Heart right ventricle (tissue), 16 donors: ENCODE measurements around the gene VTI1A. TPM values are rescaled to one million over a fixed set of nuclear protein-coding genes. Genes with fewer than 3 reads are reported as not detected.

Source experiments
- ATAC-seq, 8 donors: fragments of 200-7000 bp; cut with Tn5 transposase; one replicate each; pipeline ENCODE4 v1.9.1; 2020; ENCODE audit warnings: mild to moderate bottlenecking in 8 of 8, moderate library complexity in 8 of 8, moderate number of reproducible peaks in 1 of 8
- DNase-seq, 2 donors: peaks; one replicate each; pipeline ENCODE4 v3.0.0-alpha.2; 2020
- H3K27ac ChIP-seq, 10 donors: fragments of 200-600 bp; sonication (generic) in 2 of 10; one replicate each; pipeline versions ENCODE4 v1.5.0 to v1.8.0; 2020 to 2022; ENCODE audit warnings: mild to moderate bottlenecking in 3 of 10
- H3K27me3 ChIP-seq, 7 donors: fragments of 200-600 bp; one replicate each; pipeline ENCODE4 v1.8.0; 2021 to 2022; ENCODE audit warnings: mild to moderate bottlenecking in 2 of 7
- H3K36me3 ChIP-seq, 9 donors: fragments of 200-600 bp; sonication (generic) in 1 of 9; one replicate each; pipeline versions ENCODE4 v1.5.0 to v1.8.0; 2020 to 2022; ENCODE audit warnings: mild to moderate bottlenecking in 2 of 9
- H3K4me1 ChIP-seq, 9 donors: fragments of 200-600 bp; sonication (generic) in 1 of 9; one replicate each; pipeline versions ENCODE4 v1.5.0 to v1.8.0; 2020 to 2022; ENCODE audit warnings: mild to moderate bottlenecking in 4 of 9
- H3K4me3 ChIP-seq, 10 donors: fragments of 200-600 bp; sonication (generic) in 2 of 10; one replicate each; pipeline versions ENCODE4 v1.5.0 to v1.8.0; 2020 to 2022; ENCODE audit warnings: mild to moderate bottlenecking in 7 of 10, moderate library complexity in 2 of 10
- H3K9me3 ChIP-seq, 11 donors: fragments of 200-600 bp in 10 of 11; sonication (generic) in 2 of 11; one replicate each; pipeline versions ENCODE4 v1.5.0 to v1.8.0; 2013 to 2022; ENCODE audit warnings: mild to moderate bottlenecking in 2 of 11, control low read depth in 1 of 11, moderate library complexity in 1 of 11
- WGBS, 2 donors: extraction: QIAGEN DNeasy Blood & Tissue Kit; methylation state at CpG; one replicate each; pipeline ENCODE4 v1.1.7; 2013; ENCODE audit warnings: inconsistent platforms in 1 of 2; 5-methylcytosine and 5-hydroxymethylcytosine counted together
- intact Hi-C, 10 donors: fragments of 100-400 bp; cut with DNase I; formaldehyde crosslinking; loops; one replicate each; pipeline versions ENCODE4 v1.11.1 to v1.14.2; 2022
- polyA plus RNA-seq, 2 donors: library from polyadenylated mRNA; stranded (reverse); fragments of 200-250 nt; gene quantifications; one replicate each; pipeline ENCODE4 v1.2.3, GENCODE V29; 2013
- total RNA-seq, 10 donors: library from RNA; stranded (reverse); fragmentation: NEBNext Ultra II Directional in 3 of 10; extraction: Animal tissue kit (Norgen Biotek cat#: 25700) in 3 of 10; gene quantifications; one replicate each; pipeline versions ENCODE4 v1.2.1 to v1.2.4, GENCODE V29; 2021 to 2023
- TF ChIP-seq, protein P1 (sequence below), 9 donors: fragments of 200-600 bp; sonication (generic) in 2 of 9; IDR thresholded peaks; one replicate each; pipeline versions ENCODE4 v1.5.0 to v1.8.0; 2021 to 2022; ENCODE audit warnings: antibody characterized with exemption in 9 of 9, mild to moderate bottlenecking in 5 of 9, moderate library complexity in 1 of 9
- donor health status: Arrhythmogenic right ventricular cardiomyopathy.
- donor health status: ischemic (EF 13 %, LVEDD 7.1; RV severe dilation, severe dysfunction).
- donor health status: healthy with polysubstance abuse.
- donor health status: DM: no; HTN: yes; CAD: no.
- donor health status: DM: no; HTN: no; CAD: no.
- donor health status: ischemic (EF 25% LVEDD 6.9; RV normal size, moderate dysfunction).
- donor health status: ischemic (EF 25% LVEDD 5.7; RV mildly dilated, moderate dysfunction).
- donor health status: healthy.
- donor health status: DM: yes; HTN: yes; CAD: no.
- donor health status: Ischemic cardiomyopathy.
- donor health status: ischemic (EF 35%, LVEDD 5.7; RV mildly dilated, moderate dysfunction).
- donor health status: nonischemic (EF 11% LVEDD 7.7; RV severe dilation, severe dysfunction).
- donor health status: DM: yes; HTN: yes; CAD: no.
- donor health status: PGD.
- donor health status: ischemic (EF 29% LVEDD 5.4; RV normal size, mild dysfunction).
- donor health status: nonischemic (EF 23%, LVEDD 6.1; RV moderate dilation, normal function).

VTI1A gene
- total and polyA plus RNA-seq, 12 donors = 6.2 to 24.5 (median 20.6) TPM

- no peaks in the 10 kb centered on the region for H3K36me3 ChIP-seq
- no peak for DNase-seq
- H3K4me3 ChIP-seq = no peak overlapping the region
- peak in 2 of 8 donors; percentile 31 to 54 for ATAC-seq
- H3K27ac ChIP-seq = no peak overlapping the region
- intact Hi-C loops = no loop called here
- 87 to 89% methylated on average over 27 of the region's 27 CpGs for WGBS, 2 donors
- TF ChIP-seq, protein P1, sequence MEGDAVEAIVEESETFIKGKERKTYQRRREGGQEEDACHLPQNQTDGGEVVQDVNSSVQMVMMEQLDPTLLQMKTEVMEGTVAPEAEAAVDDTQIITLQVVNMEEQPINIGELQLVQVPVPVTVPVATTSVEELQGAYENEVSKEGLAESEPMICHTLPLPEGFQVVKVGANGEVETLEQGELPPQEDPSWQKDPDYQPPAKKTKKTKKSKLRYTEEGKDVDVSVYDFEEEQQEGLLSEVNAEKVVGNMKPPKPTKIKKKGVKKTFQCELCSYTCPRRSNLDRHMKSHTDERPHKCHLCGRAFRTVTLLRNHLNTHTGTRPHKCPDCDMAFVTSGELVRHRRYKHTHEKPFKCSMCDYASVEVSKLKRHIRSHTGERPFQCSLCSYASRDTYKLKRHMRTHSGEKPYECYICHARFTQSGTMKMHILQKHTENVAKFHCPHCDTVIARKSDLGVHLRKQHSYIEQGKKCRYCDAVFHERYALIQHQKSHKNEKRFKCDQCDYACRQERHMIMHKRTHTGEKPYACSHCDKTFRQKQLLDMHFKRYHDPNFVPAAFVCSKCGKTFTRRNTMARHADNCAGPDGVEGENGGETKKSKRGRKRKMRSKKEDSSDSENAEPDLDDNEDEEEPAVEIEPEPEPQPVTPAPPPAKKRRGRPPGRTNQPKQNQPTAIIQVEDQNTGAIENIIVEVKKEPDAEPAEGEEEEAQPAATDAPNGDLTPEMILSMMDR (IDR thresholded peaks at IDR 0.05) = no peak
- H3K9me3 ChIP-seq = peaks cover 0 to 37% (median 21%) of the 10 kb centered on the region in 11 donors
- H3K4me1 ChIP-seq = peaks cover 0 to 22% (median 0%) of the 10 kb centered on the region in 9 donors
- no peaks in the 10 kb centered on the region for H3K27me3 ChIP-seq
Observed at GRCh38 chr10:112844681-112845544, 397.9 kb downstream of the VTI1A start.

DNA sequence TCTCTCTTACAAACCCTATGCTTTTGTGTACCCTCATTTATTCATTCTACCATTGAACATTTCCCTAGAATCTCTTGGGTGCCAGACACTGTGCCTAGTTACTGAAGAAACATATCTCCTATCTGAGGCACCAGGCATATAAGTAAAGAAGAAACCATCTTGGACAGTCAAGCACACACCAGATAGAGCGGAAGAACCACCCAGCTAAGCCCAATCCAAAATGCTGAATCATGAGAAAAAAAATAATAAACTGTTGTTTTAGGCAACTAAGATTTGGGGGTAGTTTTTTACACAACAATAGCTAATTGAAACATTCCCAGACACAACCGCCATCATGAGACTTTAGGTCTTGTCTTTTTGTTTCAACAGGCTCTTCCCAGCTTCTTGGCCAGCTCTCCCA lies 400.8 kb downstream of the VTI1A start:
- DNase-seq (no peak), ATAC-seq (no peak)
- WGBS, 2 donors = 99 to 100% methylated on average over 2 of the region's 2 CpGs
- intact Hi-C loops = no loop called here
- no peaks in the 10 kb centered on the region for H3K27me3 ChIP-seq
- TF ChIP-seq, protein P1 (IDR thresholded peaks at IDR 0.05) = no peak
- peaks cover 0 to 38% (median 0%) of the 10 kb centered on the region in 9 donors for H3K4me1 ChIP-seq
- no peaks in the 10 kb centered on the region for H3K36me3 ChIP-seq
- no peak overlapping the region for H3K27ac ChIP-seq
- no peak overlapping the region for H3K4me3 ChIP-seq
- peaks cover 0 to 32% (median 21%) of the 10 kb centered on the region in 11 donors for H3K9me3 ChIP-seq

GRCh38 chr10:112848228-112848627 lies 401.2 kb downstream of the VTI1A start:
- intact Hi-C loops = no loop called here
- DNase-seq = no peak
- Histone ChIP-seq H3K9me3 (peaks cover 0 to 32% (median 21%) of the 10 kb centered on the region in 11 donors), H3K4me3 (no peak overlapping the region), H3K36me3 (no peaks in the 10 kb centered on the region), H3K4me1 (peaks cover 0 to 37% (median 0%) of the 10 kb centered on the region in 9 donors), H3K27me3 (no peaks in the 10 kb centered on the region), H3K27ac (no peak overlapping the region)
- 79 to 86% methylated on average over 2 of the region's 2 CpGs for WGBS, 2 donors
- TF ChIP-seq, protein P1 (IDR thresholded peaks at IDR 0.05) = no peak
- ATAC-seq = no peak

DNA sequence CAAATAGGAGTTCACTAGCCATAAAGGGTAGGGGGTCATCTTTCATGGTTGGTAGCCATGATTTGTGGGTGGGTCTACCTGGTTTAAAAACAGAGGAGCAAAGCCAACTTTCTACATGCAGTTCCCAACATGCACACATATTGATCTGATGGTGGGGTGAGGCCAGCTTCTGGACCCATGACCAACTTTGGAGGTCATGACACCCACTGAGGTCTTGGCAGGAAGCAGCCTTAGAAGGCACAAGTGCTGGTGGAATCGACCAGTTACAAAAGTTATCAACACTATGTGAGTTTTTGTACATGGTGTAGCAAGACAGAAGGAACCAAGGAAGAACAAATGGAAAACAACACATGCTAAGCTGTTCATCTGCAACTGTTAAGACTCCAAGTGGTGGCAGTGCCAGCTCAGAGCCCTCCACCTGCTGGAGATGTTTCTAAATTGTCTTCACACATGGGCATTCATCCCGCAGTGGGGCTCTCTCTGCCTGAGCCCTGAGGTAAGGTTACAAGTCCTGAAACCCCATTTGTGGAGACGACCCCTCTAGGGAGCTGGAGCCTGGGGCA lies 401.9 kb downstream of the VTI1A start:
- no peak overlapping the region for H3K4me3 ChIP-seq
- intact Hi-C loops = no loop called here

More for the DNA sequence above, 401.9 kb downstream of the VTI1A start:
- no peak overlapping the region for H3K27ac ChIP-seq
- no peak for ATAC-seq
- DNase-seq = no peak
- peaks cover 0 to 29% (median 0%) of the 10 kb centered on the region in 9 donors for H3K4me1 ChIP-seq
- no peaks in the 10 kb centered on the region for H3K36me3 ChIP-seq
- 90 to 91% methylated on average over 3 of the region's 3 CpGs for WGBS, 2 donors
- TF ChIP-seq, protein P1 (IDR thresholded peaks at IDR 0.05) = no peak
- peaks cover 0 to 32% (median 21%) of the 10 kb centered on the region in 11 donors for H3K9me3 ChIP-seq
- H3K27me3 ChIP-seq = no peaks in the 10 kb centered on the region
